A673 (cell line): ENCODE measurements around the gene URB2.

Source experiments
- EZH2 ChIP-seq: fragments of 200-600 bp; sonication (generic); IDR thresholded peaks from 2 replicates; pipeline ENCODE4 v1.6.1; 2017; ENCODE audit warnings: borderline replicate concordance, low read depth, mild to moderate bottlenecking, mixed read lengths, antibody characterized with exemption, low read length; ENCODE audit not compliant: poor library complexity, severe bottlenecking
- TF ChIP-seq, protein P1 (sequence below): fragments of 300-800, 200-600 bp; sonication (generic); conservative IDR thresholded peaks from 2 replicates; pipeline ENCODE4 v1.5.1; 2017; ENCODE audit warnings: low read depth, mild to moderate bottlenecking, antibody characterized with exemption, low read length, moderate library complexity, mixed read lengths

DNA sequence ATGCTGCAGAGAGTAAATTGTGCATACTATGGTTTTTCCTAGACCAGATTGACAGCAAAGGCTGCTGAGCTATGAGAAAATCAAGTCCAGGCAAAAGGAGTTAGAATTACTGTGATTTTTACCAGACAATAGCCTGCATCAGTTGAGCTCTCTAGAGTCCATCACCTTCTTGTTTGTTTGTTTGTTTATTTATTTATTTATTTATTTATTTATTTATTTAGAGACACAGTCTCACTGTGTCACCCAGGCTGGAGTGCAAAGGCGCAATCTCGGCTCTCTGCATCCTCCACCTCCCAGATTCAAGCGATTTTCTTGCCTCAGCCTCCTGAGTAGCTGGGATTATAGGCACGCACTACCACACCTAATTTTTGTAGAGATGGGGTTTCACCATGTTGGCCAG lies 43.3 kb upstream of the URB2 start:
- TF ChIP-seq, protein P1, sequence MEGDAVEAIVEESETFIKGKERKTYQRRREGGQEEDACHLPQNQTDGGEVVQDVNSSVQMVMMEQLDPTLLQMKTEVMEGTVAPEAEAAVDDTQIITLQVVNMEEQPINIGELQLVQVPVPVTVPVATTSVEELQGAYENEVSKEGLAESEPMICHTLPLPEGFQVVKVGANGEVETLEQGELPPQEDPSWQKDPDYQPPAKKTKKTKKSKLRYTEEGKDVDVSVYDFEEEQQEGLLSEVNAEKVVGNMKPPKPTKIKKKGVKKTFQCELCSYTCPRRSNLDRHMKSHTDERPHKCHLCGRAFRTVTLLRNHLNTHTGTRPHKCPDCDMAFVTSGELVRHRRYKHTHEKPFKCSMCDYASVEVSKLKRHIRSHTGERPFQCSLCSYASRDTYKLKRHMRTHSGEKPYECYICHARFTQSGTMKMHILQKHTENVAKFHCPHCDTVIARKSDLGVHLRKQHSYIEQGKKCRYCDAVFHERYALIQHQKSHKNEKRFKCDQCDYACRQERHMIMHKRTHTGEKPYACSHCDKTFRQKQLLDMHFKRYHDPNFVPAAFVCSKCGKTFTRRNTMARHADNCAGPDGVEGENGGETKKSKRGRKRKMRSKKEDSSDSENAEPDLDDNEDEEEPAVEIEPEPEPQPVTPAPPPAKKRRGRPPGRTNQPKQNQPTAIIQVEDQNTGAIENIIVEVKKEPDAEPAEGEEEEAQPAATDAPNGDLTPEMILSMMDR = no peak
- no peak for TF ChIP-seq EZH2
